GM12801 (cell line): Measurements from ENCODE around the gene CNTRL.

Source experiments
- TF ChIP-seq, protein P1 (sequence below): IDR thresholded peaks from one replicate; pipeline ENCODE4 v1.5.1; 2011; ENCODE audit warnings: control low read depth; ENCODE audit not compliant: insufficient read length; ENCODE audit errors: extremely low read depth

CNTRL gene, protein sequence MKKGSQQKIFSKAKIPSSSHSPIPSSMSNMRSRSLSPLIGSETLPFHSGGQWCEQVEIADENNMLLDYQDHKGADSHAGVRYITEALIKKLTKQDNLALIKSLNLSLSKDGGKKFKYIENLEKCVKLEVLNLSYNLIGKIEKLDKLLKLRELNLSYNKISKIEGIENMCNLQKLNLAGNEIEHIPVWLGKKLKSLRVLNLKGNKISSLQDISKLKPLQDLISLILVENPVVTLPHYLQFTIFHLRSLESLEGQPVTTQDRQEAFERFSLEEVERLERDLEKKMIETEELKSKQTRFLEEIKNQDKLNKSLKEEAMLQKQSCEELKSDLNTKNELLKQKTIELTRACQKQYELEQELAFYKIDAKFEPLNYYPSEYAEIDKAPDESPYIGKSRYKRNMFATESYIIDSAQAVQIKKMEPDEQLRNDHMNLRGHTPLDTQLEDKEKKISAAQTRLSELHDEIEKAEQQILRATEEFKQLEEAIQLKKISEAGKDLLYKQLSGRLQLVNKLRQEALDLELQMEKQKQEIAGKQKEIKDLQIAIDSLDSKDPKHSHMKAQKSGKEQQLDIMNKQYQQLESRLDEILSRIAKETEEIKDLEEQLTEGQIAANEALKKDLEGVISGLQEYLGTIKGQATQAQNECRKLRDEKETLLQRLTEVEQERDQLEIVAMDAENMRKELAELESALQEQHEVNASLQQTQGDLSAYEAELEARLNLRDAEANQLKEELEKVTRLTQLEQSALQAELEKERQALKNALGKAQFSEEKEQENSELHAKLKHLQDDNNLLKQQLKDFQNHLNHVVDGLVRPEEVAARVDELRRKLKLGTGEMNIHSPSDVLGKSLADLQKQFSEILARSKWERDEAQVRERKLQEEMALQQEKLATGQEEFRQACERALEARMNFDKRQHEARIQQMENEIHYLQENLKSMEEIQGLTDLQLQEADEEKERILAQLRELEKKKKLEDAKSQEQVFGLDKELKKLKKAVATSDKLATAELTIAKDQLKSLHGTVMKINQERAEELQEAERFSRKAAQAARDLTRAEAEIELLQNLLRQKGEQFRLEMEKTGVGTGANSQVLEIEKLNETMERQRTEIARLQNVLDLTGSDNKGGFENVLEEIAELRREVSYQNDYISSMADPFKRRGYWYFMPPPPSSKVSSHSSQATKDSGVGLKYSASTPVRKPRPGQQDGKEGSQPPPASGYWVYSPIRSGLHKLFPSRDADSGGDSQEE (N-terminal part only)

DNA sequence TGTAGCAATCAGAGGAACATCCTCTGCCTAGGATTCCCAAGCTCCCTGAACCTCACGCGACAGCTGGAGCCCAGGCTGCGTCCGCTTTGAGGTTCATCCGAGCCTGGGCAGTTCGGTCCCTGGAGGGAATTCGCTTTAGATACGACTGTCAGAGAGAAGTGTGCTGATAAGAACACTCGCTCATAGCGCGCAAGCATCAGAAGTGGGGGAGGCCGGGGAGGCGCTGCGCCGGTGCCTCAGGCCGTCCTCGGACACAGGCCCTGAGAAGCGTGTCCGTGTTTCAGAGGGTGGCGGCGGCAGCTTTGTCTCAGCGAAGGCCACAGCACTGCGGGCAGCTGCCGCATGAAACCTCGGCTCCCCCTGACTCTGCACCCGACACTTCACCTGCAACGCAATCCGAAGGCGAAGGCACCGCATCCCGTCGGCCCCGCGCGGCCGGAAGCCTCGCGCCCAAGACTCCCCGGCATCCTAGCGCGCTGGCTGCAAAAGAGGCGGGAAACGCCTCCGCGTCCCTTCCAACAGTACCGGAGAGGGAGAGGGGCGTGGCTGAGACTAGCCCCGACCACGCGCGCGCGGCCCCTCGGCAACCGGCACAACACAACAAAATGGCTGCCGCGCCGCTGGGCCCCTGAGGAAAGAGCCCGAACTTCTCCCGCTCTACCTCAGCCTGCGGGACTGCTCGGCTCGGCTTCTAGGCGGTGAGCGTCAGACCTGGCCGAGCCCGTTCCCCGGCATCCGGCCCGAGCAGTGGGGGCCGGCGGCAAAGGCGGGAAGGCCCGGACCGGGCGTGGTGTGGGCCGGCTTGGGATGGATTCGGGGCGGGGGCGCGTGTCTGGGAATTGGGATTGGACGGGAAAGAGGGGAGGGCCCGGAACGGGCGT, at the start of gene CNTRL:
Gene CNTRL, plus strand, starts transcription at position 586 of the 881 bp plus-strand sequence. CDS start 13,372 bp downstream, outside the sequence.
- TF ChIP-seq, protein P1, sequence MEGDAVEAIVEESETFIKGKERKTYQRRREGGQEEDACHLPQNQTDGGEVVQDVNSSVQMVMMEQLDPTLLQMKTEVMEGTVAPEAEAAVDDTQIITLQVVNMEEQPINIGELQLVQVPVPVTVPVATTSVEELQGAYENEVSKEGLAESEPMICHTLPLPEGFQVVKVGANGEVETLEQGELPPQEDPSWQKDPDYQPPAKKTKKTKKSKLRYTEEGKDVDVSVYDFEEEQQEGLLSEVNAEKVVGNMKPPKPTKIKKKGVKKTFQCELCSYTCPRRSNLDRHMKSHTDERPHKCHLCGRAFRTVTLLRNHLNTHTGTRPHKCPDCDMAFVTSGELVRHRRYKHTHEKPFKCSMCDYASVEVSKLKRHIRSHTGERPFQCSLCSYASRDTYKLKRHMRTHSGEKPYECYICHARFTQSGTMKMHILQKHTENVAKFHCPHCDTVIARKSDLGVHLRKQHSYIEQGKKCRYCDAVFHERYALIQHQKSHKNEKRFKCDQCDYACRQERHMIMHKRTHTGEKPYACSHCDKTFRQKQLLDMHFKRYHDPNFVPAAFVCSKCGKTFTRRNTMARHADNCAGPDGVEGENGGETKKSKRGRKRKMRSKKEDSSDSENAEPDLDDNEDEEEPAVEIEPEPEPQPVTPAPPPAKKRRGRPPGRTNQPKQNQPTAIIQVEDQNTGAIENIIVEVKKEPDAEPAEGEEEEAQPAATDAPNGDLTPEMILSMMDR = no peak

DNA sequence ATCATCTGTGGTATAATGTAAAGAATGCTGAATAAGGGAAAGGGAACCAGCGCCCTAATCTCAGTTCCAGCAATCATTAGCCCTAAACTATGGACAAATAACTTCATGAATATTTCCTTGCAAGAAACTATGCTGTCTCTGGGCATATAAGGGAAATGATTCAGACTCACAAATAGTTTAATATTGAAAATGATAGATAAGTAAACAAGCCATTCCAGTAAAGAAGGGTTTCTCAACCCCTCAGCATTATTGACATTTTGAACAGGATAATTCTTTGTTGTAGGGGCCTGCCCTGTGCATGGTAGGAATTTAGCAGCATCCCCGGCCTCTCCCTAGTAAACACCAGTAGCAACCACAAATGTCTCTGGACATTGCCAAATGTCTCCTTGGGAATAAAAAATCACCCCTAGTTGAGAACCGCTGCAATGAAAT, 48.5 kb upstream of the CNTRL start:
- TF ChIP-seq, protein P1 = no peak

DNA sequence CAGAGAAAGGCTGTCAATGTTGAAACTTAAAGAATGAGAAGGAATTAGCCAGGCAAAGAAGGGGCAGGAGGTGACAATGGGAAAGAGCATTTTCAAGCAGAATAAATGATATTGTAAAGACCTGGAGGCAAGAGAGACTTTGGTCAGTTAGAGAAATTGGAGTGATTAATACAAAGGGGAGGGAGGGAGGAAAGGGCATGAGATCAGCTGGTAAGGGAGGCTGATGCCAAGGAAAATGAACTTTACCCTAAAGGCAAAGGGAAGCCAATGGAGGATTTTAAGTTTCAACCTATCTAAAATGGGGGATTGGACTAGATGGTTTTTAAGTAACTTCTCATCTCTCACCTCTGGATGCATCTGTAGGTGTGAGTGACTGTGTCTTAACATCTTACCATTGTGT, 48.0 kb upstream of the CNTRL start:
- TF ChIP-seq, protein P1 = no peak

DNA sequence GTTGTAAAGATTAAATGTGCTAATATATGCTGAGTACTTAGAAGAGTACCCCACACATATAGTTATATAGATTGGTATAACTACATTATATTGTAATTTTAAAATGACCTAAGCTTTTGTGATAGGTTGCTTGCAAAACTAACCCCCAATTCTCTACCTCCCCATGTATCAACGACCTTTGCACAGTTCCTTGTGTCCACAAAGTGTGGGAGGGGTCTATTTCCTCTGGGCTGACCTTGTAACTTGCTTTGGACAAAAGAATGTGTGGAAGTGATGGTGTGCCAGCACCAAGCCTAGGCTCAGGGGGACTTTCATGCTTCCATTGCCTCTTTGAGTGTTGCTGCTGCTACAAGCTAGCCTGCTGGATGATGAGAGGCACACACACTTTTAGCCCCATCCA, 45.3 kb upstream of the CNTRL start:
- TF ChIP-seq, protein P1 = no peak

DNA sequence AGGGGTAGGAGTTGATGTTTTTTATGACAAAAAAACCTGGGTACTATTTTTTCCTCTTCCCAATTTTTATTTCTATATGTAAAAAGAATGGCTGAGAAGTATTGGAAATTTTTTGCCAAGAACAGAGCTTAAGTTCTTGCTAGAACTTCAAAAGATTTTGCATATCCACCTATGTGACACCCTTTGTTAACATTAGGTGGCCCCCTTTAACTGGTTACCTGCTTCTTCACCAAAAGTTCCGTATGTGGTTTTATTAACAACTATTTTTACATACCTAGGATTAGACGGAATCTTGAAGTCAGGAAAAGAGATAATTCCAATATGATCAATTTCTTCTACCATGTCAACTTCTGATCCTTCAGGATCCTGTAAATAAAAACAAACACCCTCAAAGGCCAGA, 40.2 kb upstream of the CNTRL start:
- TF ChIP-seq, protein P1 = no peak

DNA sequence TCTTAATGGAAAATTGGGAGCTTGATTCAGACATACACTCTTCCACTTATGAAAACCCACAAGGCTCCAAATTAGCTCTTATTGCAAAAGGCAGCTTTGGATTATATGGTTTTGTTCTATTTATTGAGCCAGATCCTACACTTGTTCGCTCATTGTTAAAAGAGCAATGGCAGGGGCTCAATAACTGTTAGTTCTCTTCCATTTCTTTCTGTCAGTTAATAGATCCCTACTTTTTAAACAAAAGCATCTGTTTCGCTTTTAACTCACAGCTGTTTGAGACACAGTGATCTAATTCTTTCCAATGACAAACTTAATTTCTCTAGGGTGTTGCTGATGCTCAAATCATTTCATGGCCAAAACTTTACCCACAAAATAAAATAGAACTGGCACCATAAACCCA, 36.4 kb upstream of the CNTRL start:
- TF ChIP-seq, protein P1 = no peak
